HG03064 (cell line): Measurements from ENCODE around the gene INSIG2.
A peak's percentile ranks its signal among the peaks of the same experiment; 100 is the strongest.
"Not testable (repeated sequence)": the region's sequence is repeated elsewhere in the genome, so short reads cannot be mapped to it uniquely, and the experiment has no call there.

Experiments used
- ATAC-seq: cut with Tn5 transposase; IDR thresholded peaks from one replicate; pipeline ENCODE4 v1.9.1; 2021; ENCODE audit warnings: low read depth; ENCODE audit not compliant: unreplicated experiment

The INSIG2 gene

GRCh38 chr2:118059919-118060478 is 28.3 kb upstream of the INSIG2 start:
- ATAC-seq: no peak

- peak; percentile 76 for ATAC-seq
Observed at GRCh38 chr2:118061135-118061955, 26.9 kb upstream of the INSIG2 start.

GRCh38 chr2:118062048-118062447 is 26.2 kb upstream of the INSIG2 start:
- no peak for ATAC-seq

GRCh38 chr2:118062669-118063068 is 25.6 kb upstream of the INSIG2 start:
- ATAC-seq: no peak

GRCh38 chr2:118065015-118065706 is 23.1 kb upstream of the INSIG2 start:
- ATAC-seq: no peak

GRCh38 chr2:118065921-118066511 is 22.3 kb upstream of the INSIG2 start:
- ATAC-seq: no peak

- ATAC-seq: no peak
Observed at GRCh38 chr2:118077636-118078247, 10.5 kb upstream of the INSIG2 start.

GRCh38 chr2:118078734-118079133 is 9.5 kb upstream of the INSIG2 start:
- ATAC-seq: no peak

GRCh38 chr2:118084491-118085089 is 3.7 kb upstream of the INSIG2 start:
- ATAC-seq: no peak

- ATAC-seq: no peak
Observed at GRCh38 chr2:118085173-118086023, 2.9 kb upstream of the INSIG2 start.

- no peak for ATAC-seq
Observed at GRCh38 chr2:118086024-118086633, 2.1 kb upstream of the INSIG2 start.

- ATAC-seq: peak; percentile 29
Observed at GRCh38 chr2:118089139-118089800, 999 bp downstream of the INSIG2 start.

GRCh38 chr2:118090387-118091139 is 2.3 kb downstream of the INSIG2 start:
- no peak for ATAC-seq

- no peak for ATAC-seq
Observed at GRCh38 chr2:118091140-118091478, 2.8 kb downstream of the INSIG2 start.

GRCh38 chr2:118091631-118092030 is 3.4 kb downstream of the INSIG2 start:
- ATAC-seq: no peak

GRCh38 chr2:118094102-118094501 is 5.8 kb downstream of the INSIG2 start:
- not testable (repeated sequence) for ATAC-seq

GRCh38 chr2:118094503-118094902 is 6.2 kb downstream of the INSIG2 start:
- no peak for ATAC-seq

- ATAC-seq: no peak
Observed at GRCh38 chr2:118095610-118096009, 7.3 kb downstream of the INSIG2 start.
